GM18520 (cell line): ENCODE measurements around the gene CLOCK.
"Not testable (repeated sequence)": the region's sequence is repeated elsewhere in the genome, so short reads cannot be mapped to it uniquely, and the experiment has no call there.

Source experiments
- ATAC-seq: cut with Tn5 transposase; IDR thresholded peaks from one replicate; pipeline ENCODE4 v1.9.1; 2021; ENCODE audit not compliant: unreplicated experiment

Gene CLOCK

GRCh38 chr4:55546756-55547465 is at the start of gene CLOCK:
TSS of gene CLOCK (minus strand) at chr4:55546909. CDS start at chr4:55482785, 64,124 bp downstream.
- peak; percentile 77 for ATAC-seq

- ATAC-seq: no peak
These were observed 45.3 kb upstream of the CLOCK start, which contains the start of gene PDCL2 for GRCh38 chr4:55592014-55592413. TSS of gene PDCL2 (minus strand) at chr4:55592245. CDS start at chr4:55592109, 136 bp downstream.

GRCh38 chr4:55588160-55588559 is 41.5 kb upstream of the CLOCK start:
- no peak for ATAC-seq

GRCh38 chr4:55582773-55583172 is 36.1 kb upstream of the CLOCK start:
- not testable (repeated sequence) for ATAC-seq

- no peak for ATAC-seq
These were observed 31.8 kb upstream of the CLOCK start for GRCh38 chr4:55578341-55579010.

GRCh38 chr4:55575513-55575912 is 28.8 kb upstream of the CLOCK start:
- ATAC-seq: no peak

- no peak for ATAC-seq
These were observed 27.5 kb upstream of the CLOCK start for GRCh38 chr4:55574252-55574651.

- ATAC-seq: no peak
These were observed 25.1 kb upstream of the CLOCK start for GRCh38 chr4:55571806-55572205.

GRCh38 chr4:55568905-55569504 is 22.3 kb upstream of the CLOCK start:
- ATAC-seq: no peak

GRCh38 chr4:55561889-55562288 is 15.2 kb upstream of the CLOCK start:
- ATAC-seq: peak; percentile 100

GRCh38 chr4:55560096-55560495 is 13.4 kb upstream of the CLOCK start:
- no peak for ATAC-seq

GRCh38 chr4:55554453-55555030 is 7.8 kb upstream of the CLOCK start:
- no peak for ATAC-seq

GRCh38 chr4:55553441-55554201 is 6.9 kb upstream of the CLOCK start:
- ATAC-seq: peak; percentile 88

GRCh38 chr4:55551964-55552363 is 5.3 kb upstream of the CLOCK start:
- ATAC-seq: not testable (repeated sequence)

- ATAC-seq: no peak
These were observed 3.2 kb upstream of the CLOCK start for GRCh38 chr4:55549888-55550287.

- no peak for ATAC-seq
These were observed 1.2 kb upstream of the CLOCK start for GRCh38 chr4:55547918-55548317.

GRCh38 chr4:55547466-55547770 is 709 bp upstream of the CLOCK start:
- no peak for ATAC-seq

GRCh38 chr4:55546506-55546755 is 278 bp downstream of the CLOCK start:
- no peak for ATAC-seq

- peak; percentile 36 for ATAC-seq
These were observed 836 bp downstream of the CLOCK start for GRCh38 chr4:55545641-55546505.

GRCh38 chr4:55545151-55545550 is 1.6 kb downstream of the CLOCK start:
- no peak for ATAC-seq
